Fibroblast of peridontal ligament (primary cell): ENCODE data around the gene GHR.

Experiments
- DNase-seq: peaks from one replicate; pipeline ENCODE4 v3.0.0-alpha.2; 2010; ENCODE audit errors: extremely low read depth

GHR gene

DNA sequence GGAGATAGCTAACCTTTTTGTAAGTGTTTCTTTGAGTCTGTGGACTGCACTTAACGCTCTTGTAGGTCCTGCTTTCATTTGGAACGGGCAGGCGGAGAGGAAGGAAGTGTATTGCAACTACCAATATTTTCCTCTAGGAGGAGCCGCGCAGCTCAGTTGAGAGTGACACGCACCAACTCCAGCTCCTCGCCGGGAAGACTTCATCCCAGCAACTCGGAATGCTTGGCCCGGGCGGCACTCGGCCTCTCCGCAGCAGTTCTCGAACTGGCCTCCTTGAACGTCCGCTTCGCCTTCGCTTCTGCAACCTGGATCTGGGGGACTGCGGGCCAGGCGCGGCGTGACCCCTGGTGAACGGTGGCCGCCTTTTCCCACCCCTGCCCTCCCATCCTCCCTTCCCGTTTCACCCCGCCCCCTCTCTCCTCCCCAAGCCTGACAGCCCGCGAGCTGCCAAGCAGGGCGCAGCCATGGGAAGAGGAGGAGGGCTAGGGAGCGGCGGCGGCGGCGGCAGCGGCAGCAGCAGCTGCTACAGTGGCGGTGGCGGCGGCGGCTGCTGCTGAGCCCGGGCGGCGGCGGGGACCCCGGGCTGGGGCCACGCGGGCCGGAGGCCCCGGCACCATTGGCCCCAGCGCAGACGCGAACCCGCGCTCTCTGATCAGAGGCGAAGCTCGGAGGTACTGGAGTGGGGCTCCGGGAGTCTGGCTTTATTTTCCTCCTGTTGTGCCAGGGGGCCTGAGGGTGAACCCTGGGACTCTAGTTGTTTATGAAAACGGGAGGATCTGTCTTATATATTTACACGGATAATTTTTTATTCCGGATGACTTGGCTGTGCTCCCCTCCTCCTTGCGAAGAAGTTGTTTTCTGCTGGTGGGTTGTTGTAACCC lies at the start of gene GHR:
Gene GHR, plus strand, starts transcription at position 155 of the 881 bp plus-strand sequence. CDS start 142,436 bp downstream, outside the sequence.
- DNase-seq: peak; percentile 87

DNA sequence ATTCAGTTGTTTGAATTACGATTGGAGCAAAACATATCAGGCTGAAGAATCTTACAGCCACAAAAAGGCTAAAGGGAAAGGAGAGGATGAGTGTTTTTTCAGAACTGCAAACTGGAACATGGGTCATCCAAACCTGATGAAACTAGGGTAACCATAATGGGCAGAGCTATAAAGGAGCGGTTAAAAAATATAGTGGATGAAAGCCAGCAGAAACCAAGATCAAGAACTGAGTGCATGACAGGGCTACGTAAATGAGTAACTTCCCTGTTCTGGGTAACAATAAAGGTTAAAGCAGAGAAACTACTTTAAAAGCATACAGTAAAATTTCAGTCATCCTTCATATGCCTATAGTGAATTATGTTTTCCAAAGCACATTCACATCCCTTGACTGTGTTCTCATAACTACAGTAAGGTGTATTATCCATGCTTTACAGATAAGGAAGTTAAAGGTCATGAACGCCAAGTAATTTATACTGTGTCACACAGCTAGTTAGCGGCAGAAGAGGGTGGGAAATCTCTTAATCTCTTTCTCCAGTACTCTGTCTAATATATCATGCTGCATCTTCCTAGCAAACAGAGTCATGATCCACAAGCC lies 48.5 kb upstream of the GHR start:
- DNase-seq: no peak

DNA sequence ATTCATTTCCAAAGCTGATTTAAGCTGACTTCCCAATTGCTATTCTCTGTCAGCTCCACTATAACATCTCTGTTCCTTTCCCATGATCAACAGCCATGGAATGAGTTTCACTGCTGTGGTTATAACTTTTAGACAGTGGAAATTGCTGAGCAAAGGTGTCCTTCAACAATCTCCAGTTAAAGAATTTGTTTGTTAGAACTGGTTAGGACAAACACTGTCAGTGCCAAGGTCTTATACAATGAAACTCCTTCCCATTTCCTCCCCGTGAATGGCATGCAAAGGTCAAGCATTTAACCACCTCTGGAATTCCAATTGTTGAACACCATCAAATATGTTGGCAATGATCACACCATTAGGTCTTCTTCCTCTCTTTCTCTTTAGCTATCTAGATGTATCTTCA lies 45.7 kb upstream of the GHR start:
- DNase-seq: no peak

GRCh38 chr5:42381973-42382372 lies 41.3 kb upstream of the GHR start:
- no peak for DNase-seq

DNA sequence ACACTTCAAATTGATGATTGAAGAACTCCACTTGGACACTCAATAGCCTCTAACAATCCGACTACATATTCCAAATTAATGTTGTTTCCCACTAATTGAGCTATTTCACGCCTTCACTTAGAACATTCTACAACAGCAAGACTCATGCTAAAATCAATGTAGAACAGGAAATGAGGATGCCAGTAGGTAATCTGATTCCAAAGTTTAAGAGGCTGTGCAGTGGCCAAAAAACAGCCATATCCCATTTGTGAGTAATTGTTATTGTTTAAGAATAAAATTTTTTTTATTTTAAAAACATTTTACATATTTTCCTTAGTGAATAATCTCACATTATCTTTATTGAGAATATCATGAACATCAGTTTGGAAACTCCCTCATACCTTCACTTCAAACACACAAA lies 35.7 kb upstream of the GHR start:
- DNase-seq: no peak

DNA sequence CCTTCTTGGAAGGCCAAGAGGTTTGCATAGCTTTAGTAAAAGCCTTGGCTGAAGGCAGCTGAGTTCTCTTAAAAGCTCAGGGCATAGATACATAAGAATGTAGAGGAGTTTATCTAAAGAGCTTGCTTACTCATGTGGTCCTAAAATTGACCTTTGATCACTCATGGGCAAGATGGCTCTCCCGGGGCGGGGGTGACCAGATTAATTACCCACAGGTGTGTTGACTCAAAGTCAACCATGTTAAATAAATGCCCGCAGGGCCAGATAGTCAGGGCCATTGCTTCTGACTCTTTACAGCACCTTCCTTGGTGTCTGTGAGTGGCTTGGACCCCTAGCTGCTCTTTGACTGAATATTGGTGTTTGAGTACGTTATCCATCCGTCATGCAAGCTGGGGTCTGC lies 33.1 kb upstream of the GHR start:
- DNase-seq: no peak

DNA sequence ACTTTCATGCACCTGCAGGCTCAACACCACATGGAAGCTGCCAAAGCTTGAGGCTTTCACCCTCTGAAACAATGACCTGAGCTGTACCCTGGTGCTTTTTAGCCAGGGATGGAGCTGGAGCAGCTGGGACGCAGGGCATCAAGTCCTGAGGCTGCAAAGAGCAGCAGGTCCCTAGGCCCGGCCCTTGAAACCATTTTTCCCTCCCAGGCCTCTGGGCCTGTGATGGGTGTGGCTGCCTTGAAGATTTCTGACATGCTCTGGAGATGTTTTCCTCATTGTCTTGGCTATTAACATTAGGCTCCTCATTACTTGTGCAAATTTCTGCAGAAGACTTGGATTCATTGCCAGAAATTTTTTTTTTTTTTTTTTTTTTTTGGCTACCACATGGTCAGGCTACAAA lies 30.3 kb upstream of the GHR start:
- no peak for DNase-seq

DNA sequence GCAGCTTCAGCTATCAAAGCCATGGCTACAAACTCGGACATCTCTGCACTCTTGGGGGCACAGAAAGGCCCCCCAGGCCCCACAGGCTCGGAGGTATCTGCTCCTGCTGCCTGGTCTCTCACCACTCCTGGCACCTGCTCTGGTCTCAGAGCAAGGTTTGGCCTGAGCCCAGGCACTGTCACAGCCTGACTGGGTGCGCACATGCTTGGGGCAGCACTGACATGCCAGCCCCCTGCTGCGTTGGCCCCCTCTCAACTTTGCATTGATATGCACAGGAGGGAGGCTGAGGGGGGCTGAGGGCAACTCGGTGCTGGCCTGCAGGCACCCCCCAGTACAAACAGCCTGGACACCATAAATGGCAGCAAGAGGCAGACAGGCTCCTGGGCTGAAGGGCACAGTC lies 27.1 kb upstream of the GHR start:
- no peak for DNase-seq

- DNase-seq: no peak
Measured at GRCh38 chr5:42397267-42397666, 26.0 kb upstream of the GHR start.

DNA sequence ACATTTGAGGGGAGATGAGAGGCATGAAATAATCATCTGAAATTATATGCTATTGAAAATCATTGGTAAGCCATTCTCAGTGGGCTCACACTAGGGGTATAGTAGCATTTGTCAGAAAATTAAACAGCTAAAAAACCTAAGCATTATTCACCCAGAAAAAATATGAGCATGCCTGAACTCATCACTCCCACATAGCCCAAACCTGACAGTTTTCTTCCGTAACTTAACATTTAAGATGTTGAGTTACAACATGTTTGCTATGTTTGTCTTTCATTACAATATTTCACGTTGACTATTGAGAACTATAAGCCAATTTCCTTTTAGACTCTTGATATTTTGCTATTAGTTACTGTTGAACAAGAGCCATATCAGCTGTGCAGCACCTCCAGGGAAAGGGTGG lies 23.5 kb upstream of the GHR start:
- DNase-seq: no peak

- DNase-seq: no peak
Measured at GRCh38 chr5:42400474-42400873, 22.8 kb upstream of the GHR start.

- DNase-seq: no peak
Measured at GRCh38 chr5:42403236-42403635, 20.0 kb upstream of the GHR start.

GRCh38 chr5:42404366-42404765 lies 18.9 kb upstream of the GHR start:
- no peak for DNase-seq

GRCh38 chr5:42419294-42419693 lies 3.9 kb upstream of the GHR start:
- DNase-seq: no peak

DNA sequence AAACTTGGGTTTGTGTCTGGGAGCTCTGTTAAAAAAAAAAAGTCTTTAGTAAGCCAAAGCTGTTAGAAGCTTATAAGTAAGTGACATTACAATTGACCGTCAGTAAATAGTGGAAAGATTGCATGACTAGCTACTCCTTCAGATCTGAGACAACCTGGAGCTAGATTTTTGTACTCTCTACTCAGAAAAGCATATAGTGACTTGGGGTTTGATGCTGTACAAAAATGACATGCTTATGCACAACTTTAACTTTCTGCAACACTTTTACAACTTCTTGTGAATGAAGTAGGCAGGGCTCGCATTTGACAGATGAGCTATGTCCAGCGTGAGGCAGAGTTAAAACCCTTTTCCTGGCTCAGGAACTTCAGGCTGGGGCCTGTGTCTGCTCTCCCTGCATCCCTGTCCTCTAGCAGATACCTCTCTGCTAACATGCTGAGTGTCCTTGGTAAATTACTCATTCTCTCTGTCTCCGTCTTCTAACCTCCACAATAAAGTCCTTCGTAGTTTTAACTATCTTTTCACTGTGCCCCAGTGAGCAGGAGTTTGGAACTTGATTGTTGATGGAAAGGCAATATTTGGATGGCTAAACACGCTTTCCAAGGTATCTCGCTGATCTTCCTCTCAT lies 471 bp upstream of the GHR start:
- no peak for DNase-seq

DNA sequence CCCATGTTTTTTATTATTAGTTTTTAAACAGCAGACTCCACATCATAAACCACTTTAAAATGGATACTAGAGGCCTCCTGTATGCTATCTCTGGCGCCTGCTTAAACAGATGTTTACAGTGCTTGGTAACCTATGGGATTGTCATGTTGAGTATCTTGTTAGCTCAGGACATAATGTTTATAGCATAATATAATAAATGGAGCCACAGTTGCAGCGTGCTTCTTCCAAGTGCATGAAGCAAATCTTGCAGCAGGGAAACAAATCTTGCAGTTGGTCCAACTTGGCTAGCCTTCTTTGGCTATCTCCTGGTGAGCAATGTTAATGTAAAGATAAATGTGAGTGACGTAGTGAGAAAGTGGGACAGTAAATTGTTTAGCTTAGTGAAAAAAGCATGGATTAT lies 2.8 kb downstream of the GHR start:
- DNase-seq: no peak

DNA sequence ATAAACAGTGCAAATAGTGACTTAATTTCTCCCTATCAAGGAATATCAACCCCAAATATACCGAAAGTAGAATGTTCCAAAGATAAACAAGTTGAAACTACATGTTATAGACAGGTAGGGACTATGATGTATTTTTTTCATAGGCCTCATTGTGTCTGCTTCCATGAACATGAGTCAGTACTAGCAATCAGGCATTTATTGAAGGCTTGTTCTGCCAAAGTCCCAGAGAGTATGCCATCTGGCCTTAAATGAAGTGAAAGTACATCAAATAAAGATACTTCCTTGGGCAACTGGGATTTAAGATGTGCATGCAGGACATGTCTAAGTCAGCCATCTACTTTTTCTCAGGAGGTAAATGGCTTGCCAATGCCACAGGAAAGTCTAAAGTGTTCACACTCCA lies 6.5 kb downstream of the GHR start:
- DNase-seq: no peak

- DNase-seq: no peak
Measured at GRCh38 chr5:42434047-42434724, 10.9 kb downstream of the GHR start.

- DNase-seq: no peak
Measured at GRCh38 chr5:42436051-42436450, 12.8 kb downstream of the GHR start.

GRCh38 chr5:42454216-42454995 lies 31.2 kb downstream of the GHR start:
- DNase-seq: no peak

GRCh38 chr5:42461033-42461432 lies 37.8 kb downstream of the GHR start:
- DNase-seq: no peak

- DNase-seq: no peak
Measured at GRCh38 chr5:42461507-42461906, 38.3 kb downstream of the GHR start.
